HG03095 (cell line): ENCODE measurements around the gene TMEM165.
A peak's percentile ranks its signal among the peaks of the same experiment; 100 is the strongest.

Source experiments
- ATAC-seq: cut with Tn5 transposase; IDR thresholded peaks from one replicate; pipeline ENCODE4 v1.9.1; 2021; ENCODE audit warnings: moderate library complexity; ENCODE audit not compliant: unreplicated experiment

The TMEM165 gene

DNA sequence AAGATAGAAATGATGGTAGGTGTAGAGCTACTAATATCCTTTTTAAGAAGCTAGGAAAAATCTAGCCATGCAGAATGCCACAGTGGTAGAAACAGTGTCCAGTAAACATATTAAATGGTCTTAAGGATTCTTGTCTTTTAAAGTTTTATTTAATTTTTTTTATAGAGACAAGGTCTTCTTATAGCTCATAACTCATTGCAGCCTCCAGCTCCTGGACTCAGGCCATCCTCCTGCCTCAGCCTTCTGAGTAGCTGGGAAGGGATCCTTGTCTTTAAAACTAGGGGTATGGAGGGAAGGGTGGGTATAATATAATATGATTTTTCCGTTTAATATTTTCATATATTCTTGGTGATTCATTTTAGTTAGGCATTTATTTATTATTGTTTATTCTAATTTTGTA lies 3.8 kb downstream of the TMEM165 start:
- ATAC-seq = no peak

DNA sequence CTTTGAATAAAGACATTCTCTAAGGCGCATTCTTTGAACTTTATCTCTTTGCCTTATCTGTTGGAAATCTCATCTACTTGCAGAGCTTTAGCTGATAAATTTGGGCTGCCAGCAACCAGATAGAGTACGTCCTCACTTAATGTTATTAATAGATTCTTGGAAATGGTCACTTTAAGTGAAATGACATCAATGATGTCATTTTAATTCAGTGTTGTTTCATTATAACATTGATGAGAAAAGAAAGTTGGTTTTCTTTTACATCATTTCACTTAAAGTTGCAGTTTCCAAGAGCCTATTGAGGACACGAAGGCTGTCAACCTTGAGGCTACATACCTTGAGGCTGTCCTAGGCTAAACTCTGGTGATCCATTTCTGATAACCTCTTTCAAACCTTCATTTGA lies 9.3 kb downstream of the TMEM165 start:
- no peak for ATAC-seq

- no peak for ATAC-seq
Observed at GRCh38 chr4:55406545-55406944, 10.8 kb downstream of the TMEM165 start.

GRCh38 chr4:55407119-55407518 lies 11.4 kb downstream of the TMEM165 start:
- no peak for ATAC-seq

GRCh38 chr4:55407764-55408163 lies 12.0 kb downstream of the TMEM165 start:
- ATAC-seq = no peak

DNA sequence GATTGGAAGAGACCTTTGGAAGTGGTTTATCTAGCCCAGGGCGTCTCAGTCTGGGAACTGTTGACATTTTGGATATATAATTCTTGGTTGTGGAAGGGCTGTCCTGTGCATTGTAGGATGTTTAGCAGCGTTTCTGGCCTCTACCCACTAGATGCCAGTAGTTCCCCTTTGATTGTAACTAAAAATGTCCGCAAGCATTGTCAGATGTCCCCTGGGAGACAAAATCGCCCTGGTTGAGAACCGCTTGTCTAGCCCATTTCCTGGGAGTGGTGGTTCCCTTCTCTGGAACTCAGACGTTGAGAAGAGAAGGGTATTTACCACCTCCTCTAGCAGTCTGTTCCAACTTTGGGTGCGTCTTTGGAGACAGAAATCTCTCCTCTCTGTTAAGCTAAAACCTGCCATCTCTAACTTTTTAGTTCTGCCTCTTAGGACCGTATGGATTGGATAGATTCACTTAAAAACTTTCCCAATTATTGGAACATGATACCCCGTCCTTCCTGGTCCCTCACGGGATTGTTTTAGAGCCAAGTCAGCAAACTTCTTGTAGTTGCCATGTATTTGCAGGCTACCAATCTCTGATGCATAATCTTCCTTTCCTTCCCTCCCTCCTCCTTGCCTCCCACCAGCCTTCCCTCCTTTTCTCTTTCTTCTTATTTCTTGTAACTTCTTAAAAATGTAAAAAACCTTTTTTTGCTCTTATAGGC lies 13.9 kb downstream of the TMEM165 start:
- ATAC-seq = peak; percentile 85

DNA sequence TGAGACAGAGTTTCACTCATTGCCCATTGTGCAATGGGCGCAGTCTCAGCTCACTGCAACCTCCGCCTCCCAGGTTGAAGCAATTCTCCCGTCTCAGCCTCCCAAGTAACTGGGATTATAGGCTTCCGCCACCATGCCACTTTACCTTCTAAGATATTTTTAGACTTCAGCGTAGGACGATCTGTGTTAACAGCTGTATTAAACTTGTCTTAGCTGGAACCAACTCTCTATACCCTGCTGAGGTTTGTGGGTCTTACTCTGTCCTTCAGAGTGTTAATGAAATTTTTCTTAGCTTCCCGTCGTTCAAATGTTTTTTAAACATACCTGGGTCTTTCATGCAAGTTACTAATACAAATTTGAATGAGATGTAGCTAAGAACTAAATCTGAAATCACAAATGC lies 14.7 kb downstream of the TMEM165 start:
- ATAC-seq = no peak

- no peak for ATAC-seq
Observed at GRCh38 chr4:55411621-55412020, 15.9 kb downstream of the TMEM165 start.

GRCh38 chr4:55416176-55416575 lies 20.4 kb downstream of the TMEM165 start:
- ATAC-seq = no peak

- no peak for ATAC-seq
Observed at GRCh38 chr4:55424791-55425190, 29.0 kb downstream of the TMEM165 start.

- no peak for ATAC-seq
Observed at GRCh38 chr4:55431710-55432336, 36.1 kb downstream of the TMEM165 start.

- peak; percentile 66 for ATAC-seq
Observed at GRCh38 chr4:55435141-55435841, 39.5 kb downstream of the TMEM165 start.

DNA sequence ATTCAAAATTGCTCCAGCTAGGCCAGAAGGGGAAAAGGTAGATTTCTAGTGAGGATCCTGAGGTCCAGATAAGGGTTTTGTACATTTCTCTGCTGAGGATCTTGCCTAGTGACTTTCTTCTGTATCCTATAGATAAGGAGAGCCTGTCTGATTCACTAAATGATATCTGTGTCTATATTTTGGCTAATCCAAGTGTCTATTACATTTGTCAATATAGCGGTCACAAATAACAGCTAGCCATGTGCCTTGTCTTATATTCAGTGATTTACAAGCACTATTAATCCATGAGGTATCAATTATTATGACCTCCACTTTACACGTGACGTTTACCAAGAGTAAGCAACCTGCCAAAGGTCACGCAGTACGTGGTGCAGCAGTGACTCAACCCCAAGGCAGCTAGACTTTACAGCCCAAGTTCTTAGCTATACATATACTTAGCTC lies 41.6 kb downstream of the TMEM165 start:
- no peak for ATAC-seq

DNA sequence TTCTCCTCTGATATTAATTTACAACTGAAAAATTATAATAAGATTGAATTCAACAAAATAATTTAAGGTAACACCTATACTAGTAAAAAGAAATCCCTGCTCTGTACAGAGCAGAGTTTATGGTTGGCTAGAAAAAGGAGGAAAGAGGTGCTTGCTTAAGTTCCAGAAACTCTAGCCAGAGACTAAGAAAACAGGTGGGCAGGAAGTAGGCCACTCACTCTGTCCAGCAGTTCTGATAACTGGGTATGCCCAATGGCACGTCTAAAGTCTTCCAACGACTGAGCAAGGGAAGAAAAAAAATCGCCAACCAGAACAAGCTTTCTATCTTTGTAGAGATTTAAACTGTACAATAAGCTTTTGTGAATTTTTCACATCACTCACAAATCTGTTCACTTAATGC lies 42.1 kb downstream of the TMEM165 start:
- ATAC-seq = no peak

- ATAC-seq = no peak
Observed at GRCh38 chr4:55438314-55438713, 42.6 kb downstream of the TMEM165 start.

DNA sequence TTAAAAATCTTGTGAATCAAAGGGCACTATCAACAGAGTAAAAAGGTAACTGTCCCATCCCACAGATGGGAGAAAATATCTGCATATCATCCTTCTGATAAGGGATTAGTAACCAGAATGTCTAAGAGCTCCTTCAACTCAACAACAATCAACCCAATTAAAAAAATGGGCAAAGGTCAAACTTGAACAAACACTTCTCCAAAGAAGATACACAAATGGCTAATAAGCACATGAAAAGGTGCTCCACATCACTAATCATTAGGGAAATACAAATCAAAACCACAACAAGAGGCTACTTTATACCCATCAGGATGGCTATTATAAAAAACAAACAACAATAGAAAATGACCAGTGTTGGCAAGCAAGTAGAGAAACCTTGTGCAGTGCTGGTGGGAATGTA lies 43.3 kb downstream of the TMEM165 start:
- no peak for ATAC-seq

DNA sequence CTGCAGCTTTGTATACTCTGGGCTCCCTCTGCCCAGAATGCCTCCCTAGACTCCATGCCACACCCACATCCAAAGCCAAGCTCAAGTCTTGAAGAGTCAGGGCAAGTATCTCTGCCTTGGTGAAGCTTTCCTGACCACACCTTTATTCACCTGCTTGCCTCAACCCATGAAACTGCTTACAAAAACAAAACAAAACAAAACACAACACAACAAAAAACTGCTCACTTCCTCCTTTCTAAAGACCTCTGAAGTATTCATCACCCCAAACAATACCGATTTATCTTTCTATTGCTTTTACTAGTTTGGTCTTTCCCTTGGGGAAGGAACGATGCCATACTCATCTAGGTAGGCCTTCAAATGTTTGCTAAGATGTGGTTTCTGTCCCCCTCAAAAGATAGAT lies 45.0 kb downstream of the TMEM165 start:
- no peak for ATAC-seq

GRCh38 chr4:55442541-55442940 lies 46.8 kb downstream of the TMEM165 start:
- ATAC-seq = no peak

DNA sequence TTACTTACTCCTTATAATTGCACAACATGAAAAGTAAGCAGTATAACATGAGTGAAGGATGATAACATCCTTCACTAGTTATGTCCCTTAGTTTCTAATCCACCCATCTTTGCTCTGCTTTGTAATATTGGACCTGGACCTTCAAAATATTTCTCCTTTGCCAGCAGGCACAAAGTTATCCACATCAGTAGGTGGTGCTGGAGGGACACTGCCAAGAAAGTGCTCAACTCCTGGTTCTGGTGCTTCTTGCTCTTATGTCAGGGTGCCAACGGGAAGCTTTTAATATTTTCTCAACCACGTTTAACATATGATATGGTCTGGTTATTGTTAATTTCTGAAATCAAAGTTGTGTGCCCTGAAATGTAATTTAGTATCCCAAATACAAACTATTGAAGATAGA lies 49.1 kb downstream of the TMEM165 start:
- ATAC-seq = no peak

- ATAC-seq = no peak
Observed at GRCh38 chr4:55445921-55446577, 50.3 kb downstream of the TMEM165 start.

DNA sequence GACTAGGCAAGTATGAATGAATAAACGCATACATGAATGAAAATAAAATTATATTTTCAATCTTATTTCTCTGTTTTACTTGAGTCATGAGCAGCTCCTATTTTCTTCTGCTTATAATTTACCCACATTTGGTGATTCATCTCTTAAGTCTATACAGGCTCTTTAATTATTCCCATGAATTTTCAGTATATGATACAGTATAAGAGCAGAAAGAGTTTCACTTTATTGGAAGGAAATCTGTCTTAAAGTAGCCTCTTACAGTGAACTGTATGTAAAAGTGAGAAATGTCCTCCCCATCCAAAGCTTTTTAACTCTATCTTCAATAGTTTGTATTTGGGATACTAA lies 50.8 kb downstream of the TMEM165 start:
- no peak for ATAC-seq
